ENCODE results near the gene RPTOR.
A peak's percentile ranks its signal among the peaks of the same experiment; 100 is the strongest.

Gene RPTOR

GRCh38 chr17:80668375-80669148 is 123.9 kb downstream of the RPTOR start:
- no peak for DNase-seq

- peak in 2 of 3 experiments; percentile 70 to 93 for DNase-seq
These were observed 126.6 kb downstream of the RPTOR start for GRCh38 chr17:80671039-80671824.

- DNase-seq = peak in 2 of 3 experiments; percentile 53 to 85
These were observed 127.1 kb downstream of the RPTOR start for GRCh38 chr17:80671825-80672110.

GRCh38 chr17:80673152-80673920 is 128.7 kb downstream of the RPTOR start:
- peak in 2 of 3 experiments; percentile 37 to 85 for DNase-seq

- no peak for DNase-seq
These were observed 130.9 kb downstream of the RPTOR start for GRCh38 chr17:80675438-80676095.

GRCh38 chr17:80676096-80676466 is 131.4 kb downstream of the RPTOR start:
- no peak for DNase-seq

GRCh38 chr17:80676564-80676963 is 131.9 kb downstream of the RPTOR start:
- DNase-seq = no peak

- DNase-seq = no peak
These were observed 132.6 kb downstream of the RPTOR start for GRCh38 chr17:80677214-80677756.

GRCh38 chr17:80679816-80680215 is 135.2 kb downstream of the RPTOR start:
- no peak for DNase-seq

- DNase-seq = no peak
These were observed 136.6 kb downstream of the RPTOR start for GRCh38 chr17:80681215-80681614.

GRCh38 chr17:80682372-80682771 is 137.7 kb downstream of the RPTOR start:
- no peak for DNase-seq

GRCh38 chr17:80683625-80684104 is 139.0 kb downstream of the RPTOR start:
- no peak for DNase-seq

GRCh38 chr17:80687839-80688238 is 143.2 kb downstream of the RPTOR start:
- DNase-seq = peak in 1 of 3 experiments; percentile 52

- DNase-seq = peak; percentile 21 to 73 (median 55)
These were observed 144.5 kb downstream of the RPTOR start for GRCh38 chr17:80689129-80689619.

GRCh38 chr17:80691784-80692183 is 147.1 kb downstream of the RPTOR start:
- peak in 2 of 3 experiments; percentile 5 to 70 for DNase-seq

GRCh38 chr17:80692931-80693467 is 148.4 kb downstream of the RPTOR start:
- DNase-seq = no peak

GRCh38 chr17:80693511-80693910 is 148.9 kb downstream of the RPTOR start:
- DNase-seq = no peak

GRCh38 chr17:80694085-80694991 is 149.7 kb downstream of the RPTOR start:
- peak; percentile 79 to 94 (median 90) for DNase-seq

GRCh38 chr17:80694992-80695912 is 150.6 kb downstream of the RPTOR start:
- DNase-seq = peak in 1 of 3 experiments; percentile 16

GRCh38 chr17:80695979-80696378 is 151.3 kb downstream of the RPTOR start:
- DNase-seq = peak in 1 of 3 experiments; percentile 52

Data from NCI-H1417 (cell line).